ENCODE measurements around the gene AOPEP.
"Not testable (repeated sequence)": the region's sequence is repeated elsewhere in the genome, so short reads cannot be mapped to it uniquely, and the experiment has no call there.

Gene AOPEP

DNA sequence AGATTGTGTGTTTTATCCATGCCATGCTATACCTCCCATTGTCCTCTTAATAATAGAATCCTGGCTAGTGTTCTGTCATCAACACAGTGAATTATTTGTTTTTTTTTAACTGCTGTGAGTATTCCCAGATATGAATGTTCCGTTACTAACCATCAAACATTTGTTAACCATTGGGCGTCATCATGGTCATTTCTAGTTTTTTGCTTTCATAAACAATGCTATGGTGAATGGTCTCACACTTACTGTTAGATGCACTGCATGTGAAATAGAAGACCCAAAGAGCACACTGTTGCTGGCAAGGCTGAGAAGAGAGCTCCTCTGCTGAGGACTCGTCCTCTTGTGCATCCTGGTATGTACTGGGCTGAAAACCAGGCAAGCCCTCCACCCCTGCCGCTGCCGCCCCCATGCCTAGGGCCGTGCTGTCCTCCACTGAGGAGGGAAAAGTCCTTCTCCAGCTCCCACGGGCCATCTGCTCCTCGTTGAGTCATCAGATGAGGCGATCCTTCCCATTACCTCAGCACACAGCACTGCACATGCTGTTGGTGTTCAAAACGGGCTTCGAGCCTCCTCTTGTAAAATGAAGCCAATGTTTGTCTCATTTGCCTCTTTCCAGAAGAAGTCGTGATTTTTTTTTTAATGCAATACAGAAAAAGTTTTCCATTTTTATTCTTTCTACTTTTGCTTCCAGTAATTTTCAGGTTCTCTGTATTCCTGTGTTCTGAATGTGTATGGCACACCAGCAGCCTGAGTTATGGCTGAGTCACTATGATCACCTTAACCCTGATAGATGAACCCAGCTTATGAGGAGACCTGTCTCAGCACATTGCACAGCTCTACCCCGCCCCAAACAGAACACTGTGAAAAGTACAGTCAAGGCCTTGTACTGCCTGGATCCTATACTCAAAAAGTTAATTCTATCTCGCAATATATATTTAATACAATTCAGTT, 219.0 kb downstream of the AOPEP start:
- FAIRE-seq (no peak), DNase-seq (ENCODE audit: insufficient read length, low spot score) (no peak)

DNA sequence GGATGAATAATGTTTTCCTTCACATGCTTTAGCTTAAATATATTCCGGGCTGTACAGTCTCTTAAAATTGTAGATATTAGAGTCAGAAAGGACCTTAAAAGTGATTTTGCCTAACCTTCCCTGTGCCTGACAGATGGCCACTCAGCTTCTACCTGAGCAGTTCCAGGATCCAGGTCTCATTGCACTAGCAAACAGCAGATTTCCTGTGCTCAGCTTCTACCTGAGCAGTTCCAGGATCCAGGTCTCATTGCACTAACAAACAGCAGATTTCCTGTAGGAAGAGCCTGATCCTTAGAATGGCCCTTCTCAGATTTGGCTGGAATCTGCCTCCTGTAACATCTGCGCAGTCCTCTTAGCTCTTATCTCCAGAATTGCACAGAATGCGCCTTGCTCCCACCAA, 219.8 kb downstream of the AOPEP start:
- no peak for FAIRE-seq
- no peak for DNase-seq (ENCODE audit: insufficient read length, low spot score)

DNA sequence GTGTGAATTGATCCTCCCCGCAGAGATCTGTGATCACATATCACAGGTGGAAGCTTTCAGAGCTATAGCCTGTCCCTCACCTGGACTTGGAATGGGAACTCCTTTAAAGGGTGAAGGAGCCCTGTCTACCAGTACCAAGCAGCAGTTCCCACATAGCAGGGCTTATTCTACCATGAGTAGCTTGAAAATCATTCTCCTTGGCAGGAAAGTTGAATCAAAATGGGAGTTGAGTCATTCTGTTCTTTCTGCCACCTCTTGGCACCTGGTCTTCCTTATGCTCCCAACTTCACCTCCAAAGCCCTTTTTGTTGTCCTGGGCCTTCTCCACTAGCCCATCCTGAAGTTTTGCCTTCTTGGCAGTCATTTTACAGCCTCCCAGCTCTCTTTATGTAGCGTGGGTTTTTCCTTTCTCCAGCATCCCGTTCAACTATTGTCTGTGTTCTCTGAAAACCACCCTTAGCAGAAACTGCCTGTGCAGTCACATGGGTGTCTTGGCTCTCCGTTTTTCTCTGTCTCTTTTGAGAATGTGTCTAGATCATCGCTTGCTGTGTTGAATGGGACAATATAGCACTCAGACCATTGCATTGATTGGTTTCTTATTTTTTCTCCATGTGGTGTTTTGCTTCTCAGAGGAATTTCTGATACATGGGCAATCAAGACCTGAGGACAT, 222.2 kb downstream of the AOPEP start:
- DNase-seq (ENCODE audit: insufficient read length, low spot score) (no peak), FAIRE-seq (no peak)

DNA sequence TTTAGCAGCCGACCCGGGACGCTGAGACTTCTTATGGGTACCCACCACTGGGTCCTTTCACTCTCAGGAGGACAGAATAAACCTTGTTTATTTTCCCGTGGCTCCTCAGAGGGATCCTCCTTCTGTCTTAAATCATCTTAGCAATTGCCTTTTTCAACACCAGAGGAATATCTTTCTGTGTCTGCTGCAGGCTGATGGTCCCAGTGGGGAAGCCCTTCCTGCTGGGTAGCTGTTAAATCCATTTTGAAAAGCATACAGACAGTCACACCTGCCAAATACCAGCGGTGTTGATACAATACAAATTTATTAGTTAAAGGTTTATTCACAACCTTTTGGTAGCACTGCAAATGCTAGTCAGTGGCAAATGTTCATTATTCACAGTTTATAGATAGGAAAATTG, 222.9 kb downstream of the AOPEP start:
- FAIRE-seq (no peak), DNase-seq (ENCODE audit: insufficient read length, low spot score) (no peak)

DNA sequence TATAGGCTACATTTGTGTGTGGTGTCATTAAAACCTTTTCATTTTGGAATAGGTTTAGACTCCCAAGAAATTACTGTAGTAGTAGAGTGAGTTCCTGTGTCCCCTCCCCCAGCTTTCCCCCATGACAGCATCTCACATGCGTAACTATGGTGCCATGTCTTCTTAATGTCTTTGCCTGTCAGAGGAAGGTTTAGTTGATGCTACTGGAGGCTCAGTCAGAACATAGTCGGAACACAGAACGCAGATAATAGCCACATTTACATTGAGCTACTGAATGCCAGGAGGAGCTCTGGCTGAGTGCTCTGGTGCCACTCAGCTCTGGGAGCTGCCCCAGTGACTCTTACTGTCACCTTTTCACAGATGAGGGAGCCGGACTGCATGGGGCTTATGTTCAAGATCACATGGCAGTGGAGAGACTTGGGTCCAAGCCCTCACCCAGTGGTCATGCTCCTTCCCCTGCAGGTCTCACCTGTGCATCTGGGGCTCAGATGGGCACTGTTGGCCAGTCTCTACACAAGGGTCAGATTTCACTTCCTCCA, 223.6 kb downstream of the AOPEP start:
- FAIRE-seq (no peak), DNase-seq (ENCODE audit: insufficient read length, low spot score) (no peak)

DNA sequence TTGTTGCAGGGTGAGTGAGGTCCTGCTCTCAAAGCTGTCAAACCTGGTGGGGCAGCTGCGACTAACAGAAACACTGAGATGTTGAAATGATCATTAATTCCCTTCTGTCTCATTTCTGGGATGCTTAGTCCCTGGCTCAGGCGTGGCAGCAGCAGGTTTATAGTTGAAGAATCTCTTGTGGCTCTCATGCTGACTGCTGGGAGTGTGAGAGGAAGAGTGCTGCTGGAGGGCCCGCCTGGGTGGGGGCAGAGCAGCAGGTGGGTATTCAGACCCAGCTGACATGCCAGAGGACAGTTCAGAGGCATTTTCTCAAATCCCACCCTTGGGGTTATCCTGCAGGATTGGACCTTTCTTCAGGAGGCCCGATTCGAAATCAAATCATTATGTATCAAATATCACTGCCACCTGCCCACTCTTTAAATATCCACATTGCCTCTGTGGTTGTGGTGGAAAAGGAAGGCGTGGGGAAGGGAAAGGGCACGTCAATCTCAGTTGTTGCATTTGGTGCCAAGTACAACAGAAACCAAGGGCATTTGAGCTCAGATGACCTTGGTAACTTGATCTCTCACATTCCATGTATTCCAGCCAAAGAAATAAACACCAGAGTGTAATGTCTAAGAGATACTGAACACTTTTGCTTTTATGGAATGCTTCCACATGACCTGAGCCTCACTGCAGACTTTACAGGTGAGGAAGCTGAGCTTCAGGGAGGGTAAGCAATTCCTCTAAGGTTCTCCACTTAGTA, 224.3 kb downstream of the AOPEP start:
- no peak for DNase-seq (ENCODE audit: insufficient read length, low spot score)
- FAIRE-seq, result no peak

DNA sequence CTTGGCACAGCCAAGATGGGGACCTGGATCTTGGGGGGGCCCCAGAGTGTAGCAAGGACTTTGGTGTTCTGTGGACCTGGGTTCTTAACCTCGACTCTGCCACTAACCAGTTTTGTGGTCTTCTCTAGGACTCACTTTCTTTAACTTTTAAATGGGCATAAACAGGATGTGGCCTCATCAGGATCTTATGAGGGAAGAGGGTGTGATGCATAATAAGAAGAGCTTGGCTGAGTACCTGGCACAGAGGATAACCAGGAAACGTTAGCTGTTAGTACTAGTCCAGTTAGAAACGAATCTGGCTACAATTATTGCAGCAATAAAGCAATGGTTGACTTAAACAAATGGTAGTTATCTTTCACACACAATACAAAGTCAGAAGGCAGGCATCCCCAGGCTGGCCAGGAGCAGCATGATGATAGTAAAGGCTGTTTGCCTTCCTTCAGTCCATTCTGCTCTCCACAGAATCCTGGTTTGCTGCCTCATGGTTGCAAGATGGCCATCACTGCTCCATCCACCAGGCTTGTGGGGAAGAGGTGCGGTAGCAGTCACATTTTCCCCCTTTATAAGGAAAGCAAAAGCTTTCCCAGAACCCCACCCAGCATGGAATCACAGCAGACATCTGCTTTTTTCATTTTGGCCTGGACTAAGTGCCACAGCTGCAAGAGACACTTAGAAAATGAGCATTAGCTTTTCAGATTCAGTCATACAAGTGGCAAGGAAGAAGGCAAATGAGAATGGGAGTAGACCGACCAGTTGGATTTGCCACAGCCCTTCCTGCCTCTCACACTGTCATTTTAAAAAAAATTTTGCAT, 225.0 kb downstream of the AOPEP start:
- FAIRE-seq (no peak), DNase-seq (ENCODE audit: insufficient read length, low spot score) (no peak)

DNA sequence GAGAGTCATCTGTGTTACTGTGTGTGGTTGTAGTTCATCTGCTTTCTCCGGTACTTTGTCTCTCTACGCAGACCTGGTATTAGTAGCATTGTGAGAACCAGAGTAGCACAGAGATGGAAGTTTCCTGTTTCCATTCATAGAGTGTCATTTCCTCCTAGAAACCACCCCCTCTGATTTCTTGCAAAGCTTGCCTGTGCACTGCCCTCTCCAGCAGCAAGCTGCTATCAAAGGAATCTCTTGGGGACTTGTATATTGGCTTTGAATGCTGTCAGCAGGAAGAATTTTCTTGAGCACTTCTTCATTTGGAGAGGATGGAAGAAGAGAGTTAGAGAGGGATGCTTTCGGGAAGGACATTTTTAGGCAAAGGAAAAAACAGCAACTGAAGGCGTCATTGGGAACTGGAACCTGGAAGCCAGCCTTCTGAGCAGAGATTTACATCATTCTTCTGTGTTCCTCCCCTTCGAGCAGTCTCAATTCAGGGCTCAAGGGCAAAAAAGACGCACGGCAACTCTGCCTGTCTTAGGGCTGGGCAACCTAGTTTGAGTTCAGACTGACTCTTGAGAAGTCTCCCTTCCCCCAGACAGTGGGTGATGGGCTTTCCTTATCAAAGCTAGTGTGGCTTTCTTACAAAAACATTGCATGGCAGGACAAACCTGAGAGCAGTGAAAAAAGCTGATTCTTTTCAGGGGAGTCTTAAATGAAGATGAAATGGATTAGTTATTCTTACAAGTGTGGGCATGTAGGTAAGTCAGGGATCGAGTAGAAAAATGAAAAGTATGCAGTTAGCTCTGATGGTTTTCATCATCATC, 226.3 kb downstream of the AOPEP start:
- no peak for FAIRE-seq
- DNase-seq (ENCODE audit: insufficient read length, low spot score), result peak; percentile 62

DNA sequence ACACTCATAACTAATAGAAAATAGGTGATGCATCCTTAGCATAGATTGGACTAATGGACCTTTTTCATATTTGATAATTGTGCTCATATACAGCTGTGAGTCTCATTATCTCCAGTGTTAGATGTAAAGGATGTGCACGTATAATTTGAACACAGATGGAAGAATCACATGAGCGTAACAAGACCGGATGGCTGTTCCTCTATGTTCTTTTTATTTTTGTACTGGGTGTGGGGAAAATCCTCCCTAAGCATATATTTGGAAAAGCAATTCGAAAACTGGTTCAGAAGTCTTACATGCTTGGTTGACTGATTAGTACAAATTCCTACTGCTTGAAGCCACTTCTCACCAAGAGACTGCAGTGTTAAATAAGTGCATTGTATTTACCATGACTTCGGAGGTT, 230.2 kb downstream of the AOPEP start:
- FAIRE-seq (no peak), DNase-seq (ENCODE audit: insufficient read length, low spot score) (no peak)

DNA sequence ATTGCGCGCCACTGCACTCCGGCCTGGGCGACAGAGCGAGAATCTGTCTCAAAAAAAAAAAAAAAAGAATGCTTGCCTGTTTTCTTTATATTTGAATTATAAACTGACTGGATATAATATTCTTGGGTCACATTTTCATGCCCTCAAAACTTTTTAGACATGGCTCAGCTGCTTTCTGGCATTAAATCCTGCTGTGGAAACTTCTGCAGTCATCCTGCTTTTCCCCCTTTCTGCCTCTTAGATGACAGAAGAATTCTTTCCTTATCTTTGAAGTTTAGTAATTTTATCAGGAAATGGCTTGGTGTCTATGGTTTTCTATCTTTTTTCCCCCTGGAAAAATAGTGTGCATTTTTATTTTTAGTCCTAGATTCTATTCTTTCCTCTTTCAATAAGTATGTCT, 234.5 kb downstream of the AOPEP start:
- no peak for FAIRE-seq
- no peak for DNase-seq (ENCODE audit: insufficient read length, low spot score)

DNA sequence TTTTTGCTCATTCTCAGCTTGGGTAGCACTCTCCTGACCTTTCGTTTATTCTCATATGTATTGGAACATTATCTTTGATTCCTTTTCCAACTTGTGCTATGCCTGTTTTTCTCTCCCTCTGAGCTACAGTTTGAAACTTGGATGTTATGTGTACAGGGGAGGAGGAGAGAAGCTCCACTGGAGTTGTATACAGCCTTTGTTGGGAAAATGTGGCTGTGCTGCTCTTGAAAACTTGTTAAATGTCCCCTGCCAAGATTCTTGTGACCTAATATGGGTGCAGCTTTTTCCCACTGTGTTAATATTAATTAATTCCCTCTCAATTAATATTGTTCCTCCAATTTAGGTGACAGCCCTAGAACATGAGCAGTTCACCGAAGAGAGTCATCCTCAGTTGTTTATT, 235.4 kb downstream of the AOPEP start:
- no peak for FAIRE-seq
- no peak for DNase-seq (ENCODE audit: insufficient read length, low spot score)

DNA sequence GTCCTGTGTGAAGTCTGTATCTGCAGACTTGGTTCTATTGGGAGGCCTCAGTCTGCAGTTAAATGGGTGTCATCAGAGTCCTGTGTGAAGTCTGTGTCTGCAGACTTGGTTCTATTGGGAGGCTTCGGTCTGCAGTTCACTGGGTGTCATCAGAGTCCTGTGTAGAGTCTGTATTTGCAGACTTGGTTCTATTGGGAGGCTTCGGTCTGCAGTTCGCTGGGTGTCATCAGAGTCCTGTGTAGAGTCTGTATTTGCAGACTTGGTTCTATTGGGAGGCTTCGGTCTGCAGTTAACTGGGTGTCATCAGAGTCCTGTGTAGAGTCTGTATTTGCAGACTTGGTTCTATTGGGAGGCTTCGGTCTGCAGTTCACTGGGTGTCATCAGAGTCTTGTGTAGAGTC, 239.1 kb downstream of the AOPEP start:
- FAIRE-seq; DNase-seq (ENCODE audit: insufficient read length, low spot score): not testable (repeated sequence)

DNA sequence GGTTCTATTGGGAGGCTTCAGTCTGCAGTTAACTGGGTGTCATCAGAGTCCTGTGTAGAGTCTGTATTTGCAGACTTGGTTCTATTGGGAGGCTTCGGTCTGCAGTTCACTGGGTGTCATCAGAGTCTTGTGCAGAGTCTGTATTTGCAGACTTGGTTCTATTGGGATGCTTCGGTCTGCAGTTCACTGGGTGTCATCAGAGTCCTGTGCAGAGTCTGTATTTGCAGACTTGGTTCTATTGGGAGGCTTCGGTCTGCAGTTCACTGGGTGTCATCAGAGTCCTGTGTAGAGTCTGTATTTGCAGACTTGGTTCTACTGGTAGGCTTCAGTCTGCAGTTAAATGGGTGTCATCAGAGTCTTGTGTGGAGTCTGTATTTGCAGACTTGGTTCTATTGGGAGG, 239.5 kb downstream of the AOPEP start:
- FAIRE-seq; DNase-seq (ENCODE audit: insufficient read length, low spot score): not testable (repeated sequence)

DNA sequence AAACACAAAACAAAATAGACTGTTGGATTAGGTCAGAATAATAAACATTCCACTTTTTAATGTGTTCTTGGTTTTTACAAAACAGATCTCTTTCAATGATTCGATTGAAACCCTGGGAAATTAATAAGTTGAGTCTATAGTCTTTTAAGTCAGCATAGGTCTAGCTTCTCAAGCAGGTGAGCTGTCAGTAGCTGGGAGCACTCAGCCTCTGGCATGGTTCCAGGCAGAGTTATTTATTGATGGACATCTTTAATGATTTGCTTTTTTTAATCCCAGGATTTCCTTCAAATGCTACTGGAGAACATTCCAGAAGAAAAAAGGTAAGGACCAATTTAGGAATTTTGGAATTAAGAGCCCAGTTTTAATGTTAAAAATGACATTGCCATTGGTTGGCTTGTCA, 241.0 kb downstream of the AOPEP start:
- no peak for FAIRE-seq

DNA sequence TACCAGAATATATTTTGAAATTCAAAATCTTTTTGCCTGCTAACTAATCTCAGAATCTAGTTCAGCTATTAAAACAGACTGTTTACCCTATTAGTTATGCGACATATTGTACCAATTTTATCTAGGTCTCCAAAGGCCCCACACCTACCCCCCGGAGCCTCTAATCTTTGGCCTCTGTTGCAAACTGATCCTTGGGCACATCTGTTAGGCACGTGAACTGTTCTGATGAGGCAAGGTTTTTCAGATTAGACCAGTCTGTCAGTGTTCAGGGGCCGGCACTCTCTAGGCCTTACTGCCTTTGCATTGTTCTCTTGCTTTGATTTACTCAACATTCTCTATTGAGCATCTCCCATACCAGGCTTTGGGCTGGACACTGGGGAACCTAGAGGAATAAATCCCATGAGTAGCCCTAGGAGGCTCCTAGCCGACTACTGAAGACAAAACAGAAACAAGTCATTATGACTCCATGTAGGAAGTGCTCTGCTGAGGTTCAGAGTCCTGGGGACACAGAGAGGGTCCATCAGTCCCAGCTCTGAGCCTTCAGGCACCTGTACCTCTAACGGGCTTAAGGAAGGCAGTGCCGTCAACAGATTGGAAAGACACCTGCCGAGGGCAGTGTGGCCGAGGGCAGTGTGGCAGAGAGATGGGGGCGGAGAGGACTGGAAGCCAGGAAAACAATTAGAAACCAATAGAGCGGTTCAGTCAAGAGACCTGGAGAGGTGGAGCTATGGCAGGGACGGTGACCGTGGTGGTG, 245.1 kb downstream of the AOPEP start:
- FAIRE-seq (no peak), DNase-seq (ENCODE audit: insufficient read length, low spot score) (no peak)

More for the DNA sequence above, 241.0 kb downstream of the AOPEP start:
- no peak for DNase-seq (ENCODE audit: insufficient read length, low spot score)

DNA sequence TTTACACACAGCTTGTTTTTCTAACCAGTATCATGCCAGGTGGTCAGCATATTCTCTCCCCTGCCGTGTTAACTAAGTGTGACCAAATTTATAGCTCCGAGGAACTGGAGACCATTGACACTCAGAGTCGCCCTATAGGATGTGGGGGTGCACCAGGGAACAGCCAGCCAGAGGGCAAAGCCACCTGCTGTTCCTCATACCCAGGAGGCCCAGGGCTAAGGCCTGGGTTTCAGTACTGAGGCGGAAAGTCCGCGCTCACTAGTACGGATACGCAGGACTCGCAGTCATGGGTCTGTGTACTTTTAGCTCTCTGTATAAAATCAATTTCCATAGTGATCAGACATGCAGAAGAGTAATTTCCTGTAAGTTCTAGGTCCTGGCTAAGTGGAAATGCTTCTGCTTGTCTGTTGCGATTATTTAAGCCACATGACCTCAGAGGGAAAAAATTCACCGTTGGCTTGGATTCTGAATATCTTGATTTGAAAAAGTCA, 247.0 kb downstream of the AOPEP start:
- no peak for DNase-seq (ENCODE audit: insufficient read length, low spot score)
- no peak for FAIRE-seq

DNA sequence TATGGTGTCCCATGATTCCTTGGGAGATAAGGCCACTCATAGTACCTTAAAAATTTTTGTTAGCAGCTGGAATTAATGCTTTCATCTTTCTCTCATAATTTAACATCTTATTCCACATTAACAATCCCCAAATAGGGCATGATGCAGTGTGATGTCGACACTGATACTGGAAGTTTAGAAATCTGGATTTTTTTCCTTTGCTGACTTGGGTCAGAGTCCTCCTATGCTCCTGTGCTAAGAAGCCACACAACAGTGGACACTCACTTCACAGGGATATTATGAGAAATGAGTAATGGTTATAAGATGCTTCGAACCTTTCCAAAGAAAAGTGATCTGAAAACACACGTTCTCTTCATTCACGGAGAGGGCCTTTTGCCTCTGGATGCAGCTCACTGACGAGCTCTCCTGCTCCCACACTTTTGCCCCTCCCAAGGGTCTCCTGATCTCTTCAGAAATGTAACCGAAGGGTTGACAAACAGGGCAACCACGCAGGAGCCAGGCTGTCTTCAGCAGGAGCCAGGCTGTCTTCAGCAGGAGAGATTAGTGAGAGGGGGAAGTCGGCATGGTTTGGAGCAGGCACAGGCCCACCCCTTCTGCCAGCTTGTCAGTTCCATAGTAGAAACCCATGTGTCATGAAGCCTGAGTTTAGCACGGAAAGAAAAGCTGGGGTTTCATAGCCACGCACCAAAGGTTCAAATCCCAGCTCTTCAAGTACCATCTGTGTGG, 247.8 kb downstream of the AOPEP start:
- FAIRE-seq, result no peak
- DNase-seq (ENCODE audit: insufficient read length, low spot score), result no peak

DNA sequence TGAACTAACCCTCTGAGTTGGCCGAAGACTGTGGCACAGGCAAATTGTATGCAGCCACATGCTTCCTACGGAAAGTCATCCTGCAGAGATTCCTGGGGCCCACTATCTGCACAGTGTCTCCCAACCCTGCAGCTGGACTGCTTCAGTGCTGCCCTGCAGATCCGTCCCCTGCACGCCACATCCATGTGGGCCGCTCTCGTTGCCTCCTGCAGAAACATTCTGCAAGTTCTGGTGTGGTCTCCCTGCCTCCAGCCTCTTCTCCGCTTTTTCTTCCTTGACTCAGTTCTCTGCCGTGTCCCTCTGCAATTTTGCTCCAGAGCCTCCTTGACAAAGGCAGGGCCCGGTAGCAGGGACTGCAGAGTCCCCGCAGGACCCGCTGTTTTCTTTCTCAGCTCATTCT, 249.0 kb downstream of the AOPEP start:
- DNase-seq (ENCODE audit: insufficient read length, low spot score), result no peak

More for the DNA sequence above, 249.0 kb downstream of the AOPEP start:
- no peak for FAIRE-seq
